Measurements from ENCODE around the gene NKD1.

DNA sequence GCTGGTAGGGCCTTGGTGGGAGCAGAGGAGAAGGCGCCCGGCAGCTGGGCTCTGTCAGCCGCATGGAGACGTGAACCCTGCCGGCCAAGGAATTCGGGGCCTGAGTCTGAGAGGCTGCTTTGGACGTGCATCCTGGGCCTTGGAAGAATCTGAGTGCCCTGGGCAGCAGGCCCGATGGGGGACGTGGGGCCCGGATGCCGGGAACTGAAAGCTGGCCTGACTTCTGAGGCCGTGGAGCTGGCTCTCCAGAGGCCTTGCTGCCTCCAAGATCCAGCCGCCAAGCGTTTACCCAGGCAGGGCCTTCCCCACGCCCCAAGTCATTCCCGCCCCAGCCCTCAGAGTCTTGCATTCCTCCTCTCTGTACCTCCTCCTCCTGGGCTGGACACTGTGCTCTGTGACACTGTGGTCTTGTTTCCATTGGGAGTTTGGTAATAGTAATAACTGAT is 37.2 kb downstream of the NKD1 start:
- TF ChIP-seq, protein P1, sequence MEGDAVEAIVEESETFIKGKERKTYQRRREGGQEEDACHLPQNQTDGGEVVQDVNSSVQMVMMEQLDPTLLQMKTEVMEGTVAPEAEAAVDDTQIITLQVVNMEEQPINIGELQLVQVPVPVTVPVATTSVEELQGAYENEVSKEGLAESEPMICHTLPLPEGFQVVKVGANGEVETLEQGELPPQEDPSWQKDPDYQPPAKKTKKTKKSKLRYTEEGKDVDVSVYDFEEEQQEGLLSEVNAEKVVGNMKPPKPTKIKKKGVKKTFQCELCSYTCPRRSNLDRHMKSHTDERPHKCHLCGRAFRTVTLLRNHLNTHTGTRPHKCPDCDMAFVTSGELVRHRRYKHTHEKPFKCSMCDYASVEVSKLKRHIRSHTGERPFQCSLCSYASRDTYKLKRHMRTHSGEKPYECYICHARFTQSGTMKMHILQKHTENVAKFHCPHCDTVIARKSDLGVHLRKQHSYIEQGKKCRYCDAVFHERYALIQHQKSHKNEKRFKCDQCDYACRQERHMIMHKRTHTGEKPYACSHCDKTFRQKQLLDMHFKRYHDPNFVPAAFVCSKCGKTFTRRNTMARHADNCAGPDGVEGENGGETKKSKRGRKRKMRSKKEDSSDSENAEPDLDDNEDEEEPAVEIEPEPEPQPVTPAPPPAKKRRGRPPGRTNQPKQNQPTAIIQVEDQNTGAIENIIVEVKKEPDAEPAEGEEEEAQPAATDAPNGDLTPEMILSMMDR (IDR thresholded peaks at IDR 0.05): no peak
- TF ChIP-seq POLR2A (IDR thresholded peaks at IDR 0.05): no peak
